Mesenchymal stem cell (in vitro differentiated cells and primary cell): ENCODE data around the gene MFSD6L. TPM values are rescaled to one million over a fixed set of nuclear protein-coding genes. Genes with fewer than 3 reads are reported as not detected.

Experiments
- DNase-seq: peaks from one replicate; pipeline ENCODE4 v3.0.0-alpha.2; 2013
- H2AFZ ChIP-seq: one replicate; pipeline ENCODE4 v1.6.1; 2013; ENCODE audit warnings: low read depth, mild to moderate bottlenecking, control low read depth, inconsistent platforms, low read length, moderate library complexity
- H2AK5ac ChIP-seq: 2 replicates; pipeline ENCODE4 v1.6.1; 2013; ENCODE audit warnings: low read length, moderate library complexity, mild to moderate bottlenecking, inconsistent platforms; ENCODE audit not compliant: severe bottlenecking
- H2BK120ac ChIP-seq: one replicate; pipeline ENCODE4 v1.6.1; 2013; ENCODE audit warnings: low read depth, mild to moderate bottlenecking, inconsistent platforms, low read length, moderate library complexity
- H2BK12ac ChIP-seq, 2 experiments: one replicate each; pipeline ENCODE4 v1.6.1; 2013; ENCODE audit warnings: inconsistent platforms in 2 of 2, low read length in 2 of 2, mild to moderate bottlenecking in 2 of 2, moderate library complexity in 2 of 2, control low read depth in 1 of 2
- H2BK15ac ChIP-seq: one replicate; pipeline ENCODE4 v1.6.1; 2013; ENCODE audit warnings: mild to moderate bottlenecking, low read depth, inconsistent platforms; ENCODE audit not compliant: poor library complexity, severe bottlenecking
- H2BK5ac ChIP-seq: 2 replicates; pipeline ENCODE4 v1.6.1; 2013; ENCODE audit warnings: low read depth, mild to moderate bottlenecking, low read length, control low read depth, inconsistent platforms; ENCODE audit not compliant: poor library complexity, severe bottlenecking
- H3K14ac ChIP-seq, 2 experiments: one replicate each; pipeline ENCODE4 v1.6.1; 2013; ENCODE audit warnings: inconsistent platforms in 2 of 2, low read length in 2 of 2, control low read depth in 1 of 2, mild to moderate bottlenecking in 1 of 2, moderate library complexity in 1 of 2
- H3K18ac ChIP-seq, 2 experiments: one replicate each; pipeline ENCODE4 v1.6.1; 2013; ENCODE audit warnings: inconsistent platforms in 2 of 2, low read length in 2 of 2, control low read depth in 1 of 2, low read depth in 1 of 2, mild to moderate bottlenecking in 1 of 2
- H3K23ac ChIP-seq, 2 experiments: one replicate each; pipeline ENCODE4 v1.6.1; 2013; ENCODE audit warnings: inconsistent platforms in 2 of 2, low read length in 2 of 2, mild to moderate bottlenecking in 2 of 2, moderate library complexity in 2 of 2, control low read depth in 1 of 2
- H3K27ac ChIP-seq: 2 replicates; pipeline ENCODE4 v1.5.1; 2013; ENCODE audit warnings: mild to moderate bottlenecking, moderate library complexity, low read length, control low read depth, inconsistent platforms; ENCODE audit not compliant: poor library complexity, severe bottlenecking
- H3K27me3 ChIP-seq, 2 experiments: 2 replicates each; pipeline versions ENCODE4 v1.6.1 to v1.7.0; 2013; ENCODE audit warnings: low read length in 2 of 2, mild to moderate bottlenecking in 2 of 2, moderate library complexity in 2 of 2, control low read depth in 1 of 2, inconsistent platforms in 1 of 2; ENCODE audit not compliant: control insufficient read depth in 1 of 2, insufficient read depth in 1 of 2
- H3K36me3 ChIP-seq, 2 experiments: 2 replicates each; pipeline versions ENCODE4 v1.6.1 to v1.7.0; 2013; ENCODE audit warnings: low read length in 2 of 2, control low read depth in 1 of 2, inconsistent platforms in 1 of 2, low read depth in 1 of 2, mild to moderate bottlenecking in 1 of 2; ENCODE audit not compliant: insufficient read depth in 2 of 2, control insufficient read depth in 1 of 2
- H3K4ac ChIP-seq, 2 experiments: one replicate each; pipeline ENCODE4 v1.6.1; 2013; ENCODE audit warnings: inconsistent platforms in 2 of 2, low read length in 2 of 2, mild to moderate bottlenecking in 2 of 2, moderate library complexity in 2 of 2, control low read depth in 1 of 2, low read depth in 1 of 2
- H3K4me1 ChIP-seq: 2 replicates; pipeline ENCODE4 v1.6.1; 2013; ENCODE audit warnings: low read depth, low read length, control low read depth; ENCODE audit not compliant: control insufficient read depth, insufficient read depth
- H3K4me2 ChIP-seq: 2 replicates; pipeline ENCODE4 v1.6.1; 2013; ENCODE audit warnings: low read length, mild to moderate bottlenecking, inconsistent platforms; ENCODE audit not compliant: poor library complexity, severe bottlenecking
- H3K4me3 ChIP-seq, 2 experiments: 2 replicates each; pipeline versions ENCODE4 v1.5.1 to v1.7.0; 2013; ENCODE audit warnings: low read length in 2 of 2, mild to moderate bottlenecking in 2 of 2, control low read depth in 1 of 2, low read depth in 1 of 2; ENCODE audit not compliant: insufficient read depth in 1 of 2
- H3K79me1 ChIP-seq: replicated peaks from 2 replicates; pipeline ENCODE4 v1.6.1; 2013; ENCODE audit warnings: mild to moderate bottlenecking, control low read depth, low read length, inconsistent platforms; ENCODE audit not compliant: poor library complexity, severe bottlenecking
- H3K9ac ChIP-seq: 2 replicates; pipeline ENCODE4 v1.7.0; 2013; ENCODE audit warnings: mild to moderate bottlenecking, low read length, moderate library complexity
- H3K9me3 ChIP-seq: 2 replicates; pipeline ENCODE4 v1.7.0; 2013; ENCODE audit warnings: mild to moderate bottlenecking, low read length; ENCODE audit not compliant: control insufficient read depth
- H4K8ac ChIP-seq: one replicate; pipeline ENCODE4 v1.6.1; 2013; ENCODE audit warnings: inconsistent platforms, mild to moderate bottlenecking, low read length, moderate library complexity
- H4K91ac ChIP-seq: one replicate; pipeline ENCODE4 v1.6.1; 2013; ENCODE audit warnings: mild to moderate bottlenecking, low read length, inconsistent platforms
- WGBS: methylation state at CpG from one replicate; pipeline ENCODE4 v1.1.7; 2013; ENCODE audit warnings: mixed read lengths; 5-methylcytosine and 5-hydroxymethylcytosine counted together
- polyA plus RNA-seq, 2 experiments: library from polyadenylated mRNA; stranded (reverse); fragments of 200-250 nt; gene quantifications; one replicate each; pipeline ENCODE4 v1.2.3, GENCODE V29; 2013

MFSD6L gene, protein sequence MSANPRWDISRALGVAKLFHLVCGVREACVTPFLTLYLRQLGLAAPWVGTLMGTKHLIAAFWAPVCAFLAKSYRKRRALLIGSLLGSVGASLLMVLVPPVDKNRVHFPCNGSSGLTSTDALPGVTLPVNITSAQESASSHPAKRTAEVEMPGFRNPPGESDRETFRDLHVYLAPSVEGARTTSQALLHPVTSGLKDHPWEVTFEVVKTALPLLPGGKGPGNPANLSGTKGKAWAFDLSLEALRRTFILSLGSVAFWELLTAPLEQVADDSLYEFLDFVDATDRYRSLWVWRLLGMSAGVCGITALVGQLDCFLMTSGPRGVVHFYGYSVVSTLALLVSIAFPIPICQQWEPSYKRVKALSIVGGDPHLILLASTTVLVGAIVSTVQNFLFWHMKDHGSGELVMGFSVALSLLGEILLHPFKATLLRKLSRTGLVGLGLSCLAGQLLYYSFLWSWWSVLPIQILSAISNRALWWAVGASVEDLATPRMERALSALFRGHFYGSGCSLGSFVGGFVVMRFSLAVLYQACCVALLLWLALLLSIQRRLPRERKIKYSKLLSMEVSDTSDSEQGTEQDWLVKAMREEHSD
- polyA plus RNA-seq (2013, experiment 1 of 2) = not detected
- not detected for polyA plus RNA-seq (2013, experiment 2 of 2)

DNA sequence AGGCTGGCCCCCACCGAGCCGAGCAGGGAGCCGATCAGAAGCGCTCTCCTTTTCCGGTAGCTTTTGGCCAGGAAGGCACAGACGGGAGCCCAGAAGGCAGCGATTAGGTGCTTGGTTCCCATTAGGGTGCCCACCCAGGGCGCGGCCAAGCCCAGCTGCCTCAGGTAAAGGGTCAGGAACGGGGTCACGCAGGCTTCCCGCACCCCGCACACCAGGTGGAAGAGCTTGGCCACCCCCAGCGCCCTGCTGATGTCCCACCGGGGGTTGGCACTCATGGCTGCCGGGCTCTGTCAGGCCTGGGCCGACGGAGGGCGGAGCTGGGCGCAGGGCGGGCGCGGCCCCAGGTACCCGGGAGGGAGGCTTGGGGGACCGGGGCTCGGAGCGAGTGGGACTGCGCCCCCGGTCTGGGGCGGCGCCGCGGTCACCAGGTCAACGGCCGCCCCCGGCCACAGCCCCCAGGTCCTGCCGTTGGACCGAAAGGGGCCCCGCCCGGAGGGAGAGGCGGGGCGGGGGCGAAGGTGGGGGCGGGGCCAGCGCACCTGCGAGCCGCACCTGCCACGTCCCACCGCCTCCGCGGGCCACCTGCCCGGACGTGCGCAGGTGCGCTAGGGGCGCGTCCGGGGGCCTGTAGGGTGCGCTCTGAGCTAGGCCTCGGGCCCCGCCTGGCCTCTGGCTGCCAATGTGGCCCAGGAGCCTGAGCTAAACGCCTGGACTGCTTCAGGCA lies at the start of gene MFSD6L:
Gene MFSD6L (minus strand): TSS at position 520 of the 724 bp plus-strand sequence. CDS start 245 bp downstream, at position 275.
- Histone ChIP-seq H4K8ac (no peak within 1 kb of the TSS), H3K9ac (no peak within 1 kb of the TSS), H2BK12ac (no peak within 1 kb of the TSS), H2AFZ (no peak within 1 kb of the TSS), H2BK15ac (no peak within 1 kb of the TSS), H4K91ac (no peak within 1 kb of the TSS), H2AK5ac (peak within 1 kb of the TSS; percentile 3), H2BK5ac (no peak within 1 kb of the TSS), H3K23ac (no peak within 1 kb of the TSS), H3K4me3 (peak within 1 kb of the TSS in 1 of 2 experiments; percentile 30), H2BK120ac (no peak within 1 kb of the TSS), H3K4me2 (peak within 1 kb of the TSS; percentile 68), H3K27me3 (peaks cover 17 to 64% of the 10 kb centered on the region in 2 experiments), H3K27ac (no peak within 1 kb of the TSS), H3K9me3 (no peaks in the 10 kb centered on the region), H3K14ac (no peak within 1 kb of the TSS), H3K79me1 (no peaks in the 10 kb centered on the region), H3K18ac (no peak within 1 kb of the TSS), H3K4ac (no peak within 1 kb of the TSS), H3K4me1 (peaks cover 23% of the 10 kb centered on the region), H3K36me3 (no peaks in the 10 kb centered on the region)
- 3% methylated on average over 39 of the region's 62 CpGs for WGBS
- DNase-seq = no peak

DNA sequence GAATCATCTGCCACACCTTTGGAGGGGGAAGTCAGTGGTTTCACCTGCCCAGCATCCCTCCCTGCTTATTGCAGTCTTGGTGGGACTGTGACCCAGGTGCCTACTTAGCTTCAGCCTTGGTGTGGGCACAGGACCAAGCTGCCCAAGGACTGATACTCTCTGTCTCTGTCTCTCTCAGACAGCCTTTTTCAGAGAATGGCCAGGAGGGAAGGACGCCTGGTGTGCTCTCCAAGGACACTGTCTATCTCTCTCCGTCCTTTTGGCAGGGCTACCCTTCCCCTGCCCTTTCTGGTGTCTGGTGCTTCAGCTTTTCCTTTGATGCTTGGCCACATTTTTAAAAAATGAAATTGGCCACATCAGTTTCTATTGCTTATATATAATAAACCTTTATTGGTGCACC lies 48.7 kb upstream of the MFSD6L start:
- H3K14ac ChIP-seq = no peak overlapping the region
- H3K4ac ChIP-seq = no peak overlapping the region
- H3K4me3 ChIP-seq = no peak overlapping the region
- H3K36me3 ChIP-seq = no peaks in the 10 kb centered on the region
- no peak overlapping the region for H2BK15ac ChIP-seq
- peaks cover 0 to 20% of the 10 kb centered on the region in 2 experiments for H3K27me3 ChIP-seq
- H3K23ac ChIP-seq = no peak overlapping the region
- H3K9me3 ChIP-seq = no peaks in the 10 kb centered on the region
- H4K91ac ChIP-seq = no peak overlapping the region
- H4K8ac ChIP-seq = no peak overlapping the region
- no peak overlapping the region for H2BK5ac ChIP-seq
- no peak overlapping the region for H2BK120ac ChIP-seq
- H3K9ac ChIP-seq = no peak overlapping the region
- no peak overlapping the region for H3K18ac ChIP-seq
- H3K27ac ChIP-seq = no peak overlapping the region
- no peaks in the 10 kb centered on the region for H3K79me1 ChIP-seq
- WGBS = 70% methylated on average over 2 of the region's 2 CpGs
- no peak overlapping the region for H2AFZ ChIP-seq
- DNase-seq = no peak
- H2BK12ac ChIP-seq = no peak overlapping the region
- H2AK5ac ChIP-seq = no peak overlapping the region
- no peaks in the 10 kb centered on the region for H3K4me1 ChIP-seq
- no peak overlapping the region for H3K4me2 ChIP-seq

DNA sequence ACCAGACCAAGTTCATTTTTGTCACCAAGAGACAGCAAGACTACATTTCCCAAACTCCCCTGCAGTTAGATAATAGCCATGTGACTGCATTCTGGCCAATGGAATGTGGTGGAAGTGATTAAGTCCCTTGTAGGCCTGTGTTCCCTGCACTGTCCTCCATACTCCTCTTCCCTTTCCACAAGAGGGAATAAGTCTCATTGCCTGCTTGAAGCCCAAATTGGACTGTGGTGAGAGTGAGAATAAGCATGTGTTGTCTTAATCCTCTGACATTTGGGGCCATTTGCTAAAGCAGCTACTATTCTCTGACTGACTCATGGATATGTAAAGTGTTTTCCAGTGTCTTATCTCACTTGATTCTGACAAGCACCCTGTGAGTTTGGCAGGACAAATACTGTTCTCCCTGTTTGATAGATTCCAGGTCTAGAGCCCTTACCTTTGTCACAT lies 47.6 kb upstream of the MFSD6L start:
- Histone ChIP-seq H3K18ac (no peak overlapping the region), H3K79me1 (no peaks in the 10 kb centered on the region), H2BK120ac (no peak overlapping the region), H2BK5ac (no peak overlapping the region), H3K27ac (no peak overlapping the region), H2BK12ac (no peak overlapping the region), H3K27me3 (peaks cover 0 to 26% of the 10 kb centered on the region in 2 experiments), H3K23ac (no peak overlapping the region), H2AK5ac (no peak overlapping the region), H2BK15ac (no peak overlapping the region), H3K9me3 (peaks cover 1% of the 10 kb centered on the region), H3K4ac (no peak overlapping the region), H4K91ac (no peak overlapping the region), H4K8ac (no peak overlapping the region), H3K9ac (no peak overlapping the region), H3K4me3 (no peak overlapping the region), H3K4me2 (no peak overlapping the region), H3K36me3 (no peaks in the 10 kb centered on the region), H3K4me1 (no peaks in the 10 kb centered on the region), H3K14ac (no peak overlapping the region), H2AFZ (no peak overlapping the region)
- peak; percentile 20 for DNase-seq
